Natural killer cell treated with Interleukin-12 subunit alpha and Interleukin-12 subunit beta and Interleukin-15 and Interleukin-18, amount 100 ng/mL, for 72 hours (primary cell): Measurements from ENCODE around the gene LTBP1. TPM values are rescaled to one million over a fixed set of nuclear protein-coding genes. Genes with fewer than 3 reads are reported as not detected.
"Not testable (repeated sequence)": the region's sequence is repeated elsewhere in the genome, so short reads cannot be mapped to it uniquely, and the experiment has no call there.

Experiments used
- ATAC-seq, 2 donors: fragments of 150-1000 bp; cut with Tn5 transposase in 1 of 2; sonication (Bioruptor Pico), chemical (Tn5 transposase) in 1 of 2; 2 replicates each; pipeline ENCODE4 v1.10.0; 2021
- DNase-seq: peaks from one replicate; pipeline ENCODE4 v3.0.0; 2022; ENCODE audit warnings: low spot score
- H3K27ac Mint-ChIP-seq, 2 donors: 1 replicate in 1 of 2; 2 replicates in 1 of 2; pipeline ENCODE4 v1.8.0; 2022; ENCODE audit warnings: mixed read lengths in 2 of 2, mild to moderate bottlenecking in 1 of 2, moderate library complexity in 1 of 2
- H3K27me3 Mint-ChIP-seq, 2 donors: 1 replicate in 1 of 2; 2 replicates in 1 of 2; pipeline ENCODE4 v1.8.0; 2022; ENCODE audit warnings: mixed read lengths in 2 of 2
- H3K36me3 Mint-ChIP-seq: one replicate; pipeline ENCODE4 v1.8.0; 2022; ENCODE audit warnings: mixed read lengths
- H3K4me1 Mint-ChIP-seq, 2 donors: 1 replicate in 1 of 2; 2 replicates in 1 of 2; pipeline ENCODE4 v1.8.0; 2022; ENCODE audit warnings: low read depth in 2 of 2, mixed read lengths in 2 of 2, mild to moderate bottlenecking in 1 of 2
- H3K4me3 Mint-ChIP-seq: one replicate; pipeline ENCODE4 v1.8.0; 2022; ENCODE audit warnings: mixed read lengths
- H3K9me3 Mint-ChIP-seq: 2 replicates; pipeline ENCODE4 v1.8.0; 2022; ENCODE audit warnings: mixed read lengths
- total RNA-seq, 2 donors: library from RNA; stranded (reverse); gene quantifications; one replicate each; pipeline ENCODE4 v1.2.3, GENCODE V29; 2022

LTBP1 gene
- total RNA-seq, 2 donors from 2014 or later, result 0.39 to 0.76 TPM

- Mint-ChIP-seq H3K9me3 (no peaks in the 10 kb centered on the region), H3K36me3 (no peaks in the 10 kb centered on the region), H3K4me3 (no peak overlapping the region), H3K4me1 (peaks cover 0 to 7% of the 10 kb centered on the region in 2 donors), H3K27me3 (peaks cover 3 to 13% of the 10 kb centered on the region in 2 donors), H3K27ac (no peak overlapping the region)
- DNase-seq (no peak), ATAC-seq (no peak)
Measured at GRCh38 chr2:33141476-33141875, 194.7 kb downstream of the LTBP1 start.

GRCh38 chr2:33142810-33143209 is 196.1 kb downstream of the LTBP1 start:
- H3K27ac Mint-ChIP-seq, result no peak overlapping the region
- peaks cover 3 to 14% of the 10 kb centered on the region in 2 donors for H3K27me3 Mint-ChIP-seq
- H3K9me3 Mint-ChIP-seq, result no peaks in the 10 kb centered on the region
- H3K36me3 Mint-ChIP-seq, result no peaks in the 10 kb centered on the region
- ATAC-seq (peak in 1 of 2 donors; percentile 28), DNase-seq (no peak)
- H3K4me3 Mint-ChIP-seq, result no peak overlapping the region
- H3K4me1 Mint-ChIP-seq, result peaks cover 0 to 4% of the 10 kb centered on the region in 2 donors

GRCh38 chr2:33144243-33144642 is 197.5 kb downstream of the LTBP1 start:
- ATAC-seq (no peak), DNase-seq (no peak)
- H3K27me3 Mint-ChIP-seq, result peaks cover 0 to 13% of the 10 kb centered on the region in 2 donors
- no peaks in the 10 kb centered on the region for H3K9me3 Mint-ChIP-seq
- H3K27ac Mint-ChIP-seq, result no peak overlapping the region
- H3K4me1 Mint-ChIP-seq, result peaks cover 0 to 8% of the 10 kb centered on the region in 2 donors
- H3K36me3 Mint-ChIP-seq, result no peaks in the 10 kb centered on the region
- no peak overlapping the region for H3K4me3 Mint-ChIP-seq

GRCh38 chr2:33145459-33145858 is 198.7 kb downstream of the LTBP1 start:
- H3K4me3 Mint-ChIP-seq, result no peak overlapping the region

GRCh38 chr2:33146102-33146501 is 199.3 kb downstream of the LTBP1 start:
- Mint-ChIP-seq H3K27ac (no peak overlapping the region), H3K27me3 (peaks cover 0 to 6% of the 10 kb centered on the region in 2 donors), H3K4me3 (no peak overlapping the region), H3K36me3 (no peaks in the 10 kb centered on the region), H3K4me1 (peaks cover 0 to 5% of the 10 kb centered on the region in 2 donors), H3K9me3 (no peaks in the 10 kb centered on the region)
- no peak for DNase-seq
- ATAC-seq, result no peak

More at GRCh38 chr2:33145459-33145858, 198.7 kb downstream of the LTBP1 start:
- Mint-ChIP-seq H3K4me1 (peaks cover 0 to 5% of the 10 kb centered on the region in 2 donors), H3K27ac (no peak overlapping the region), H3K9me3 (no peaks in the 10 kb centered on the region), H3K36me3 (no peaks in the 10 kb centered on the region), H3K27me3 (peaks cover 0 to 6% of the 10 kb centered on the region in 2 donors)
- no peak for ATAC-seq
- DNase-seq, result no peak

GRCh38 chr2:33153008-33153407 is 206.3 kb downstream of the LTBP1 start:
- H3K36me3 Mint-ChIP-seq, result no peaks in the 10 kb centered on the region
- H3K4me1 Mint-ChIP-seq, result peaks cover 0 to 5% of the 10 kb centered on the region in 2 donors
- no peak for DNase-seq
- no peak overlapping the region for H3K27ac Mint-ChIP-seq
- H3K4me3 Mint-ChIP-seq, result no peak overlapping the region
- H3K9me3 Mint-ChIP-seq, result no peaks in the 10 kb centered on the region
- H3K27me3 Mint-ChIP-seq, result peaks cover 6 to 7% of the 10 kb centered on the region in 2 donors
- ATAC-seq, result no peak

GRCh38 chr2:33158482-33159003 is 211.8 kb downstream of the LTBP1 start:
- Mint-ChIP-seq H3K27ac (peak overlapping the region in 1 of 2 donors; percentile 79), H3K27me3 (peaks cover 0 to 2% of the 10 kb centered on the region in 2 donors), H3K36me3 (no peaks in the 10 kb centered on the region), H3K4me1 (peaks cover 0 to 15% of the 10 kb centered on the region in 2 donors), H3K4me3 (peak overlapping the region; percentile 58), H3K9me3 (no peaks in the 10 kb centered on the region)
- ATAC-seq (peak in 1 of 2 donors; percentile 88), DNase-seq (no peak)

GRCh38 chr2:33160191-33160590 is 213.4 kb downstream of the LTBP1 start:
- DNase-seq (no peak), ATAC-seq (no peak)
- no peaks in the 10 kb centered on the region for H3K36me3 Mint-ChIP-seq
- H3K27me3 Mint-ChIP-seq, result no peaks in the 10 kb centered on the region
- H3K4me1 Mint-ChIP-seq, result peaks cover 0 to 15% of the 10 kb centered on the region in 2 donors
- H3K9me3 Mint-ChIP-seq, result no peaks in the 10 kb centered on the region
- H3K4me3 Mint-ChIP-seq, result no peak overlapping the region
- H3K27ac Mint-ChIP-seq, result no peak overlapping the region

GRCh38 chr2:33166287-33166881 is 219.6 kb downstream of the LTBP1 start:
- no peaks in the 10 kb centered on the region for H3K36me3 Mint-ChIP-seq
- H3K9me3 Mint-ChIP-seq, result no peaks in the 10 kb centered on the region
- no peak overlapping the region for H3K27ac Mint-ChIP-seq
- H3K27me3 Mint-ChIP-seq, result no peaks in the 10 kb centered on the region
- DNase-seq (no peak), ATAC-seq (no peak)
- H3K4me1 Mint-ChIP-seq, result peaks cover 0 to 6% of the 10 kb centered on the region in 2 donors
- no peak overlapping the region for H3K4me3 Mint-ChIP-seq

GRCh38 chr2:33167622-33168245 is 221.0 kb downstream of the LTBP1 start:
- no peak overlapping the region for H3K27ac Mint-ChIP-seq
- H3K36me3 Mint-ChIP-seq, result no peaks in the 10 kb centered on the region
- ATAC-seq, result no peak
- H3K4me1 Mint-ChIP-seq, result peaks cover 0 to 6% of the 10 kb centered on the region in 2 donors
- DNase-seq, result no peak
- H3K4me3 Mint-ChIP-seq, result no peak overlapping the region
- H3K27me3 Mint-ChIP-seq, result no peaks in the 10 kb centered on the region
- H3K9me3 Mint-ChIP-seq, result no peaks in the 10 kb centered on the region

- Mint-ChIP-seq H3K9me3 (no peaks in the 10 kb centered on the region), H3K4me3 (no peak overlapping the region), H3K4me1 (peaks cover 0 to 6% of the 10 kb centered on the region in 2 donors), H3K27ac (no peak overlapping the region), H3K36me3 (no peaks in the 10 kb centered on the region), H3K27me3 (no peaks in the 10 kb centered on the region)
- DNase-seq, result no peak
- ATAC-seq, result no peak
Measured at GRCh38 chr2:33168425-33168824, 221.7 kb downstream of the LTBP1 start.

GRCh38 chr2:33168922-33169321 is 222.2 kb downstream of the LTBP1 start:
- no peak overlapping the region for H3K4me3 Mint-ChIP-seq
- no peak for DNase-seq
- no peaks in the 10 kb centered on the region for H3K27me3 Mint-ChIP-seq
- ATAC-seq, result no peak
- no peak overlapping the region for H3K27ac Mint-ChIP-seq
- peaks cover 0 to 6% of the 10 kb centered on the region in 2 donors for H3K4me1 Mint-ChIP-seq
- H3K36me3 Mint-ChIP-seq, result no peaks in the 10 kb centered on the region
- no peaks in the 10 kb centered on the region for H3K9me3 Mint-ChIP-seq

- ATAC-seq, H3K4me1 Mint-ChIP-seq, H3K27me3 Mint-ChIP-seq, H3K4me3 Mint-ChIP-seq, H3K36me3 Mint-ChIP-seq, DNase-seq, H3K27ac Mint-ChIP-seq, H3K9me3 Mint-ChIP-seq: not testable (repeated sequence)
Measured at GRCh38 chr2:33170251-33170650, 223.5 kb downstream of the LTBP1 start.

GRCh38 chr2:33177627-33178026 is 230.9 kb downstream of the LTBP1 start:
- DNase-seq (no peak), ATAC-seq (no peak)
- no peak overlapping the region for H3K4me3 Mint-ChIP-seq
- H3K27me3 Mint-ChIP-seq, result no peaks in the 10 kb centered on the region
- no peak overlapping the region for H3K27ac Mint-ChIP-seq
- no peaks in the 10 kb centered on the region for H3K9me3 Mint-ChIP-seq
- H3K4me1 Mint-ChIP-seq, result no peaks in the 10 kb centered on the region
- no peaks in the 10 kb centered on the region for H3K36me3 Mint-ChIP-seq
